H9 (cell line): Measurements from ENCODE around the gene FXYD7. TPM values are rescaled to one million over a fixed set of nuclear protein-coding genes. Genes with fewer than 3 reads are reported as not detected.

Experiments used
- DNase-seq: peaks from one replicate; pipeline ENCODE4 v3.0.0-alpha.2; 2017
- H2AFZ ChIP-seq: one replicate; pipeline ENCODE4 v1.6.1; 2013; ENCODE audit warnings: mild to moderate bottlenecking, low read length, control low read depth, moderate library complexity
- H2AK5ac ChIP-seq: 2 replicates; pipeline ENCODE4 v1.6.1; 2013; ENCODE audit warnings: low read length, control low read depth, mixed read lengths; ENCODE audit not compliant: insufficient read length
- H2BK120ac ChIP-seq: one replicate; pipeline ENCODE4 v1.6.1; 2013; ENCODE audit warnings: low read depth, mild to moderate bottlenecking, low read length, control low read depth, inconsistent platforms; ENCODE audit not compliant: poor library complexity, severe bottlenecking
- H2BK12ac ChIP-seq: 2 replicates; pipeline ENCODE4 v1.6.1; 2013; ENCODE audit warnings: low read length, control low read depth, mixed read lengths, low read depth; ENCODE audit not compliant: insufficient read length
- H2BK15ac ChIP-seq: 2 replicates; pipeline ENCODE4 v1.6.1; 2013; ENCODE audit warnings: low read depth, low read length, control low read depth
- H2BK20ac ChIP-seq: one replicate; pipeline ENCODE4 v1.6.1; 2013; ENCODE audit warnings: low read depth, mild to moderate bottlenecking, low read length, control low read depth, inconsistent platforms; ENCODE audit not compliant: poor library complexity, severe bottlenecking
- H2BK5ac ChIP-seq: 2 replicates; pipeline ENCODE4 v1.6.1; 2013; ENCODE audit warnings: low read length, control low read depth, mixed read lengths; ENCODE audit not compliant: insufficient read length
- H3K14ac ChIP-seq: 2 replicates; pipeline ENCODE4 v1.6.1; 2013; ENCODE audit warnings: low read length, control low read depth; ENCODE audit not compliant: insufficient read depth
- H3K18ac ChIP-seq: 2 replicates; pipeline ENCODE4 v1.6.1; 2013; ENCODE audit warnings: low read depth, mild to moderate bottlenecking, mixed read lengths, low read length, control low read depth; ENCODE audit not compliant: insufficient read length
- H3K23ac ChIP-seq: 2 replicates; pipeline ENCODE4 v1.6.1; 2013; ENCODE audit warnings: low read length, control low read depth, mixed read lengths, low read depth; ENCODE audit not compliant: insufficient read length
- H3K23me2 ChIP-seq: 2 replicates; pipeline ENCODE4 v1.6.1; 2013; ENCODE audit warnings: low read depth, mild to moderate bottlenecking, mixed read lengths, low read length, control low read depth; ENCODE audit not compliant: insufficient read length, poor library complexity, severe bottlenecking
- H3K27ac ChIP-seq: 2 replicates; pipeline ENCODE4 v1.5.1; 2013; ENCODE audit warnings: low read length, control low read depth, mixed read lengths, low read depth; ENCODE audit not compliant: insufficient read length
- H3K27me3 ChIP-seq: 2 replicates; pipeline ENCODE4 v1.6.1; 2013; ENCODE audit warnings: low read length, control low read depth, inconsistent platforms; ENCODE audit not compliant: insufficient read depth
- H3K4ac ChIP-seq: 2 replicates; pipeline ENCODE4 v1.6.1; 2013; ENCODE audit warnings: low read depth, mild to moderate bottlenecking, control low read depth, inconsistent platforms, low read length, moderate library complexity
- H3K4me1 ChIP-seq: 2 replicates; pipeline ENCODE4 v1.6.1; 2013; ENCODE audit warnings: low read length, control low read depth, inconsistent platforms; ENCODE audit not compliant: insufficient read depth
- H3K4me2 ChIP-seq: 2 replicates; pipeline ENCODE4 v1.6.1; 2013; ENCODE audit warnings: low read length, control low read depth, mixed read lengths; ENCODE audit not compliant: insufficient read length, insufficient read depth
- H3K56ac ChIP-seq: 2 replicates; pipeline ENCODE4 v1.6.1; 2013; ENCODE audit warnings: low read depth, mild to moderate bottlenecking, mixed read lengths, low read length, control low read depth; ENCODE audit not compliant: insufficient read length
- H3K79me1 ChIP-seq: 2 replicates; pipeline ENCODE4 v1.6.1; 2013; ENCODE audit warnings: low read depth, mild to moderate bottlenecking, moderate library complexity, low read length, control low read depth, inconsistent platforms; ENCODE audit not compliant: insufficient read depth, poor library complexity, severe bottlenecking
- H3K79me2 ChIP-seq: 2 replicates; pipeline ENCODE4 v1.6.1; 2013; ENCODE audit warnings: low read length, control low read depth, inconsistent platforms; ENCODE audit not compliant: insufficient read depth
- H3K9ac ChIP-seq: 2 replicates; pipeline ENCODE4 v1.6.1; 2013; ENCODE audit warnings: low read length, control low read depth, mixed read lengths; ENCODE audit not compliant: insufficient read length; ENCODE audit errors: extremely low read depth
- H3K9me3 ChIP-seq: one replicate; pipeline ENCODE4 v1.6.1; 2013; ENCODE audit warnings: low read depth, low read length, inconsistent platforms; ENCODE audit not compliant: control insufficient read depth
- H3T11ph ChIP-seq: one replicate; pipeline ENCODE4 v1.6.1; 2013; ENCODE audit warnings: mild to moderate bottlenecking, low read length, control low read depth, inconsistent platforms
- H4K20me1 ChIP-seq: one replicate; pipeline ENCODE4 v1.6.1; 2013; ENCODE audit not compliant: control insufficient read depth, insufficient read length, insufficient read depth
- H4K5ac ChIP-seq: 2 replicates; pipeline ENCODE4 v1.6.1; 2013; ENCODE audit warnings: low read depth, mild to moderate bottlenecking, mixed read lengths, low read length, control low read depth; ENCODE audit not compliant: insufficient read length
- H4K8ac ChIP-seq: replicated peaks from 2 replicates; pipeline ENCODE4 v1.6.1; 2013; ENCODE audit warnings: low read length, control low read depth, mixed read lengths, low read depth; ENCODE audit not compliant: insufficient read length
- H4K91ac ChIP-seq: 2 replicates; pipeline ENCODE4 v1.6.1; 2013; ENCODE audit warnings: low read depth, mild to moderate bottlenecking, moderate library complexity, mixed read lengths, low read length, control low read depth; ENCODE audit not compliant: insufficient read length
- H3K27ac Mint-ChIP-seq, 3 experiments: 2 replicates in 2 of 3; 3 replicates in 1 of 3; pipeline ENCODE4 v1.8.0; 2020 to 2021; ENCODE audit warnings: mixed read lengths in 3 of 3, mild to moderate bottlenecking in 1 of 3, moderate library complexity in 1 of 3
- H3K27me3 Mint-ChIP-seq: 2 replicates; pipeline ENCODE4 v1.8.0; 2021; ENCODE audit warnings: low read depth, mild to moderate bottlenecking, moderate library complexity, mixed read lengths
- H3K36me3 Mint-ChIP-seq, 3 experiments: 2 replicates in 2 of 3; 3 replicates in 1 of 3; pipeline ENCODE4 v1.8.0; 2020 to 2021; ENCODE audit warnings: low read depth in 3 of 3, mixed read lengths in 3 of 3; ENCODE audit not compliant: insufficient read depth in 1 of 3
- H3K4me1 Mint-ChIP-seq, 2 experiments: 2 replicates each; pipeline ENCODE4 v1.8.0; 2020; ENCODE audit warnings: mixed read lengths in 2 of 2
- H3K4me3 Mint-ChIP-seq, 2 experiments: 2 replicates in 1 of 2; 3 replicates in 1 of 2; pipeline ENCODE4 v1.8.0; 2020 to 2021; ENCODE audit warnings: mild to moderate bottlenecking in 2 of 2, mixed read lengths in 2 of 2, moderate library complexity in 1 of 2
- H3K9me3 Mint-ChIP-seq, 2 experiments: 2 replicates in 1 of 2; 3 replicates in 1 of 2; pipeline ENCODE4 v1.8.0; 2020; ENCODE audit warnings: mild to moderate bottlenecking in 2 of 2, mixed read lengths in 2 of 2, moderate library complexity in 1 of 2
- WGBS: extraction: QIAGEN DNeasy Blood & Tissue Kit; methylation state at CpG from one replicate; pipeline ENCODE4 v1.1.7; 2013; ENCODE audit warnings: missing lambda C conversion rate, low lambda C conversion rate, mixed read lengths; ENCODE audit not compliant: insufficient read length; ENCODE audit errors: extremely low coverage; 5-methylcytosine and 5-hydroxymethylcytosine counted together
- total RNA-seq: library from RNA; stranded (reverse); gene quantifications from 2 replicates; pipeline ENCODE4 v1.2.1, GENCODE V29; 2021
- TF ChIP-seq, protein P1 (sequence below): fragments of 200-600 bp; sonication (generic); conservative IDR thresholded peaks from 3 replicates; pipeline ENCODE4 v1.8.0; 2021; ENCODE audit warnings: antibody characterized with exemption, mild to moderate bottlenecking

The FXYD7 gene
- total RNA-seq, 1 experiment from 2014 or later: 9.0 TPM

DNA sequence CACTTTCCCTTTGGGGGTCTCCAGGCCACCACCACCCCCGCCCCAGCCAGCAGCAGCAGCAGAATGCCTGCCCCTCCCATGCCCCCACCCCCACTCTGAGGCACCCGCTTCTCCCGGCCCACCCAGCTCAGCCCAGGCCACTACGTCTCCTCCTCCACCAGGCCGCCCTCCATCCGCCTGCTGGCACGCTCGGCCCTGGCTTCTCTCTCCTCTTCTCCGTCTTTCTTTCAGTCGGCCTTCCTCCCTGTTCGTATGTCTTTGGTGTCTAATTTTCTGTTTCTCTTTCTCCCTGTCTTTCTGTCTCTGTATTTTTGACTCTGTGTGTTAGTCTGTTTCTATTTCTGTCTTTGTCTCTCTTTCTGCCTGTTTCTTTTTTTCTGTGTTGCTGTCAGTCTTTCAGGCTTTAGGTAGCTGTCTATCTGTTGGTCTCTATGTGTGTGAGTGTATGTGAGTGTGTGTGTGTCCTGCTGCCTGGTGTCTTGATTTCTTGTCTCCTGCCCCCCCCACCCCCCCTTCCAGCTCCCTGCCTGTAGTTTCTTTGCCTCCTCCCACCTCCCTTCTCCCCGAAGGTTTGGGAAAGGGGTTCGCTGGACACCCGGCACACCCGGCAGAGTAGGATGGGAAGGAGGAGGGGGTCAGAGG lies 8.3 kb upstream of the FXYD7 start, which contains the start of gene LGI4:
LGI4 (minus strand) TSS at position 459 of the 642 bp plus-strand sequence; CDS start at position 80, 379 bp downstream.
- WGBS: no CpG with 5 or more reads among the region's 15 CpGs
- Histone ChIP-seq H3K4me1 (no peaks in the 10 kb centered on the region), H3K79me1 (no peaks in the 10 kb centered on the region), H2BK120ac (no peak within 1 kb of the TSS), H4K20me1 (no peaks in the 10 kb centered on the region), H4K8ac (no peak within 1 kb of the TSS), H3K56ac (no peak within 1 kb of the TSS), H3K27me3 (no peaks in the 10 kb centered on the region; the same call in 1 of the 2 replicates), H3K23ac (no peak within 1 kb of the TSS), H3K23me2 (no peaks in the 10 kb centered on the region), H2AFZ (no peak within 1 kb of the TSS), H4K5ac (no peak within 1 kb of the TSS), H3K27ac (no peak within 1 kb of the TSS), H2BK20ac (no peak within 1 kb of the TSS), H3K4me2 (peak within 1 kb of the TSS; percentile 2), H2AK5ac (no peak within 1 kb of the TSS), H3K9ac (no peak within 1 kb of the TSS), H3K79me2 (no peaks in the 10 kb centered on the region), H4K91ac (no peak within 1 kb of the TSS), H2BK5ac (no peak within 1 kb of the TSS), H3K9me3 (no peaks in the 10 kb centered on the region), H2BK15ac (no peak within 1 kb of the TSS), H3K18ac (no peak within 1 kb of the TSS), H3T11ph (no peak within 1 kb of the TSS), H2BK12ac (no peak within 1 kb of the TSS), H3K4ac (no peak within 1 kb of the TSS), H3K14ac (no peak within 1 kb of the TSS; the same call in 1 of the 2 replicates)
- H3K4me1 Mint-ChIP-seq: peaks cover 15 to 24% of the 10 kb centered on the region in 2 experiments
- H3K4me3 Mint-ChIP-seq: peak within 1 kb of the TSS in 1 of 2 experiments; percentile 30; a peak in 2 of 5 replicates
- H3K27me3 Mint-ChIP-seq: peaks cover 17% of the 10 kb centered on the region
- peaks cover 0 to 3% (median 0%) of the 10 kb centered on the region in 3 experiments; a peak in 1 of 7 replicates for H3K36me3 Mint-ChIP-seq
- no peaks in the 10 kb centered on the region; a peak in 1 of 5 replicates for H3K9me3 Mint-ChIP-seq
- no peak within 1 kb of the TSS for H3K27ac Mint-ChIP-seq
- TF ChIP-seq, protein P1, sequence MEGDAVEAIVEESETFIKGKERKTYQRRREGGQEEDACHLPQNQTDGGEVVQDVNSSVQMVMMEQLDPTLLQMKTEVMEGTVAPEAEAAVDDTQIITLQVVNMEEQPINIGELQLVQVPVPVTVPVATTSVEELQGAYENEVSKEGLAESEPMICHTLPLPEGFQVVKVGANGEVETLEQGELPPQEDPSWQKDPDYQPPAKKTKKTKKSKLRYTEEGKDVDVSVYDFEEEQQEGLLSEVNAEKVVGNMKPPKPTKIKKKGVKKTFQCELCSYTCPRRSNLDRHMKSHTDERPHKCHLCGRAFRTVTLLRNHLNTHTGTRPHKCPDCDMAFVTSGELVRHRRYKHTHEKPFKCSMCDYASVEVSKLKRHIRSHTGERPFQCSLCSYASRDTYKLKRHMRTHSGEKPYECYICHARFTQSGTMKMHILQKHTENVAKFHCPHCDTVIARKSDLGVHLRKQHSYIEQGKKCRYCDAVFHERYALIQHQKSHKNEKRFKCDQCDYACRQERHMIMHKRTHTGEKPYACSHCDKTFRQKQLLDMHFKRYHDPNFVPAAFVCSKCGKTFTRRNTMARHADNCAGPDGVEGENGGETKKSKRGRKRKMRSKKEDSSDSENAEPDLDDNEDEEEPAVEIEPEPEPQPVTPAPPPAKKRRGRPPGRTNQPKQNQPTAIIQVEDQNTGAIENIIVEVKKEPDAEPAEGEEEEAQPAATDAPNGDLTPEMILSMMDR: no peak
- no peak for DNase-seq
